IMR-90 (cell line): Measurements from ENCODE around the gene SPAG16. TPM values are rescaled to one million over a fixed set of nuclear protein-coding genes. Genes with fewer than 3 reads are reported as not detected.

Source experiments
- ATAC-seq: fragments of 200-7000 bp; cut with Tn5 transposase; 2 replicates; pipeline ENCODE4 v1.9.1; 2020; ENCODE audit warnings: low read depth, mild to moderate bottlenecking, moderate library complexity
- BruUV-seq: library from RNA; stranded (reverse); fragments of 400-500 nt; replicated peaks from 2 replicates; lab custom pipeline; 2021; lab: Mats Ljungman, UMichigan
- CTCF ChIA-PET: fragments of 300-600 bp; formaldehyde crosslinking; extraction: SDS; loops from one replicate; lab custom pipeline; 2021; ENCODE audit warnings: antibody characterized with exemption; lab: Yijun Ruan, JAX
- POLR2A ChIA-PET: fragments of 300-600 bp; sonication (Branson Sonifier 250); formaldehyde crosslinking; loops from one replicate; lab custom pipeline; 2022; ENCODE audit warnings: antibody characterized with exemption; ENCODE audit not compliant: unreplicated experiment; lab: Charles Lee
- DNase-seq: peaks from one replicate; pipeline ENCODE4 v3.0.0; 2013
- H2AFZ ChIP-seq: replicated peaks from 2 replicates; pipeline ENCODE3; 2013; ENCODE audit warnings: low read length, mild to moderate bottlenecking; ENCODE audit not compliant: poor library complexity
- H2AK5ac ChIP-seq: 2 replicates; pipeline ENCODE4 v1.6.1; 2013; ENCODE audit warnings: low read depth, low read length, inconsistent platforms
- H2AK9ac ChIP-seq: replicated peaks from 2 replicates; pipeline ENCODE3; 2013; ENCODE audit warnings: mild to moderate bottlenecking, low read depth, low read length, moderate library complexity; ENCODE audit not compliant: poor library complexity
- H2BK120ac ChIP-seq: 2 replicates; pipeline ENCODE4 v1.6.1; 2013; ENCODE audit warnings: low read depth, low read length, inconsistent platforms
- H2BK15ac ChIP-seq: 3 replicates; pipeline ENCODE4 v1.6.1; 2013; ENCODE audit warnings: low read depth, low read length, inconsistent platforms
- H2BK20ac ChIP-seq: 2 replicates; pipeline ENCODE4 v1.6.1; 2013; ENCODE audit warnings: low read depth, mild to moderate bottlenecking, inconsistent platforms, low read length, moderate library complexity
- H2BK5ac ChIP-seq: 2 replicates; pipeline ENCODE4 v1.6.1; 2013; ENCODE audit warnings: mild to moderate bottlenecking, low read depth, low read length, inconsistent platforms; ENCODE audit not compliant: poor library complexity, severe bottlenecking
- H3K14ac ChIP-seq: replicated peaks from 2 replicates; pipeline ENCODE4 v1.6.1; 2013; ENCODE audit warnings: low read depth, low read length, inconsistent platforms
- H3K18ac ChIP-seq: 2 replicates; pipeline ENCODE4 v1.6.1; 2013; ENCODE audit warnings: low read depth, low read length, control low read depth
- H3K23ac ChIP-seq: 2 replicates; pipeline ENCODE4 v1.6.1; 2013; ENCODE audit warnings: low read depth, low read length, inconsistent platforms
- H3K27ac ChIP-seq: 2 replicates; pipeline ENCODE4 v1.5.1; 2013; ENCODE audit warnings: mild to moderate bottlenecking, control low read depth, low read length; ENCODE audit not compliant: insufficient read depth
- H3K27me3 ChIP-seq: 2 replicates; pipeline ENCODE4 v1.6.1; 2013; ENCODE audit warnings: low read length; ENCODE audit not compliant: control insufficient read depth, insufficient read depth
- H3K36me3 ChIP-seq: 2 replicates; pipeline ENCODE4 v1.6.1; 2013; ENCODE audit warnings: low read length, mixed read lengths; ENCODE audit not compliant: control insufficient read depth, insufficient read depth
- H3K4ac ChIP-seq: 2 replicates; pipeline ENCODE4 v1.6.1; 2013; ENCODE audit warnings: low read depth, low read length, inconsistent platforms
- H3K4me1 ChIP-seq: 2 replicates; pipeline ENCODE4 v1.6.1; 2013; ENCODE audit warnings: low read length, mixed read lengths; ENCODE audit not compliant: control insufficient read depth, insufficient read depth
- H3K4me2 ChIP-seq: 2 replicates; pipeline ENCODE4 v1.6.1; 2013; ENCODE audit warnings: low read depth, mild to moderate bottlenecking, control low read depth, low read length, moderate library complexity
- H3K4me3 ChIP-seq: 2 replicates; pipeline ENCODE4 v1.5.1; 2013; ENCODE audit warnings: low read depth, mild to moderate bottlenecking, control low read depth, low read length, moderate library complexity; ENCODE audit not compliant: insufficient read depth
- H3K56ac ChIP-seq: 2 replicates; pipeline ENCODE4 v1.6.1; 2013; ENCODE audit warnings: low read length, inconsistent platforms; ENCODE audit not compliant: insufficient read depth; ENCODE audit errors: extremely low read depth
- H3K79me1 ChIP-seq, 2 experiments: 2 replicates each; pipeline ENCODE4 v1.6.1; 2013; ENCODE audit warnings: low read length in 2 of 2, inconsistent platforms in 1 of 2, low read depth in 1 of 2
- H3K9ac ChIP-seq: 2 replicates; pipeline ENCODE4 v1.6.1; 2013; ENCODE audit warnings: low read depth, low read length, control low read depth
- H3K9me1 ChIP-seq: 2 replicates; pipeline ENCODE4 v1.6.1; 2013; ENCODE audit warnings: low read length, inconsistent platforms; ENCODE audit not compliant: insufficient read depth
- H3K9me3 ChIP-seq: 2 replicates; pipeline ENCODE4 v1.6.1; 2013; ENCODE audit warnings: low read length; ENCODE audit not compliant: control insufficient read depth, insufficient read depth
- H4K20me1 ChIP-seq: 2 replicates; pipeline ENCODE4 v1.6.1; 2013; ENCODE audit warnings: low read length, inconsistent platforms; ENCODE audit not compliant: insufficient read depth
- H4K5ac ChIP-seq: 2 replicates; pipeline ENCODE4 v1.6.1; 2013; ENCODE audit warnings: mild to moderate bottlenecking, low read depth, low read length, control low read depth
- H4K8ac ChIP-seq, 2 experiments: 2 replicates each; pipeline ENCODE4 v1.6.1; 2013; ENCODE audit warnings: low read depth in 2 of 2, low read length in 2 of 2, control low read depth in 1 of 2, inconsistent platforms in 1 of 2
- H4K91ac ChIP-seq: 2 replicates; pipeline ENCODE4 v1.6.1; 2013; ENCODE audit warnings: low read depth, low read length, inconsistent platforms; ENCODE audit not compliant: insufficient read depth
- CHD1 ChIP-seq: IDR thresholded peaks from 2 replicates; pipeline ENCODE4 v1.6.1; 2012; ENCODE audit warnings: low read depth, low read length, improper control_type of control experiment
- FOS ChIP-seq: fragments of 150-350 bp; IDR thresholded peaks from 2 replicates; pipeline ENCODE4 v1.6.1; 2016; ENCODE audit warnings: low read depth, low read length
- MAFK ChIP-seq: IDR thresholded peaks from 2 replicates; pipeline ENCODE4 v1.6.1; 2012; ENCODE audit warnings: low read depth, low read length, improper control_type of control experiment
- NFE2L2 ChIP-seq: fragments of 150-350 bp; IDR thresholded peaks from 2 replicates; pipeline ENCODE4 v1.6.1; 2016; ENCODE audit warnings: low read depth, mild to moderate bottlenecking, low read length
- WGBS, 2 experiments: methylation state at CpG; one replicate each; pipeline versions ENCODE4 v1.1.5 to v1.1.7; 2013; ENCODE audit warnings: missing lambda C conversion rate in 2 of 2; ENCODE audit not compliant: insufficient read length in 1 of 2; ENCODE audit errors: extremely low coverage in 2 of 2; 5-methylcytosine and 5-hydroxymethylcytosine counted together
- dilution Hi-C: fragments of 300-500 bp; cut with HindIII; formaldehyde crosslinking; loops from one replicate; pipeline ENCODE4 v1.14.3; 2018; ENCODE audit warnings: low sequenced_read_pairs; ENCODE audit not compliant: unreplicated experiment
- in situ Hi-C: fragments of 300-500 bp; cut with MboI; formaldehyde crosslinking; loops from 3 replicates; pipeline ENCODE4 v1.14.3; 2019; ENCODE audit warnings: low sequenced_read_pairs, inconsistent platforms, mixed read lengths
- intact Hi-C: fragments of 100-400 bp; cut with micrococcal nuclease; formaldehyde crosslinking; loops from 2 replicates; pipeline ENCODE4 v1.10.0; 2022
- polyA plus RNA-seq, 3 experiments: library from polyadenylated mRNA; depleted of rRNA; stranded (reverse); fragments of >200 nt; gene quantifications; 2 replicates each; pipeline ENCODE4 v1.2.3, GENCODE V29; 2012; ENCODE audit warnings: low replicate concordance in 1 of 3
- total RNA-seq: library from RNA; depleted of rRNA; stranded (reverse); fragments of >200 nt; gene quantifications from 2 replicates; pipeline ENCODE4 v1.2.3, GENCODE V29; 2012

SPAG16 gene
- total and polyA plus RNA-seq, 2 of the 4 experiments (the other 2 are of a cell fraction), result 7.3 to 13.5 TPM

DNA sequence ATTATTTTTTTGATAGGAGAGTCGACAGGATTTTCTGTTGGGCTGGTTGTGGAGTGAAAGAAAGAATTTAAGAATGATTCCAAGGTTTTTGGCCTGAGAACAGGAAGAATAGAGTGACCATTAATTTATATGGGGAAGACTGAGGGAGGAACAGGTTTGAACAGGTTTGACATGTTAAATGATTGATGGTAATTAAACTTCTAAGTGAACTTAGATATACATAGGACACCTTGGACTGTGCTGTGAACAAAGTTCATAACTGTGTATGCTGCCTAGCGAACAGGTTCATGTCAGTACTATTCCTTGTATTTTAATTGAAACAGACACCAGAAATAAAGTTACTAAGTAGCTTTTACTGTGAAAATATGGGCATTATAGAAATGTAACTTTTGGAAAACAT is 212.0 kb downstream of the SPAG16 start:
- H2BK20ac ChIP-seq, result no peak overlapping the region
- H2AFZ ChIP-seq, result no peak overlapping the region
- H3K4ac ChIP-seq, result no peak overlapping the region
- no peak overlapping the region for H3K4me2 ChIP-seq
- CTCF ChIA-PET, result no interaction called here
- no peak overlapping the region for H3K18ac ChIP-seq
- no peak overlapping the region for H2BK15ac ChIP-seq
- H3K9ac ChIP-seq, result no peak overlapping the region
- dilution Hi-C loops (no loop called here), intact Hi-C loops (no loop called here), in situ Hi-C loops (no loop called here)
- no peaks in the 10 kb centered on the region for H3K9me3 ChIP-seq
- no peaks in the 10 kb centered on the region for H3K27me3 ChIP-seq
- no peak overlapping the region for H3K4me3 ChIP-seq
- H3K27ac ChIP-seq, result no peak overlapping the region
- H3K9me1 ChIP-seq, result no peaks in the 10 kb centered on the region
- WGBS, 2 experiments, result 0% methylated on average over 1 of the region's 2 CpGs; no CpG with 5 or more reads in 1 of the 2 experiments
- H2BK120ac ChIP-seq, result no peak overlapping the region
- no peak overlapping the region for H4K91ac ChIP-seq
- TF ChIP-seq MAFK (no peak), NFE2L2 (no peak), FOS (no peak), CHD1 (no peak)
- no peak for DNase-seq
- no TSS peak for BruUV-seq
- H3K56ac ChIP-seq, result no peak overlapping the region
- no peak overlapping the region for H2AK9ac ChIP-seq
- H4K5ac ChIP-seq, result no peak overlapping the region
- no peak overlapping the region for H4K8ac ChIP-seq
- no peak for ATAC-seq
- POLR2A ChIA-PET, result no interaction called here
- H3K4me1 ChIP-seq, result no peaks in the 10 kb centered on the region
- H3K36me3 ChIP-seq, result no peaks in the 10 kb centered on the region
- H4K20me1 ChIP-seq, result no peaks in the 10 kb centered on the region
- no peak overlapping the region for H2AK5ac ChIP-seq
- no peak overlapping the region for H3K14ac ChIP-seq
- H2BK5ac ChIP-seq, result no peak overlapping the region
- no peak overlapping the region for H3K23ac ChIP-seq
- H3K79me1 ChIP-seq, result no peaks in the 10 kb centered on the region
